Left renal pelvis (tissue), 4 donors: ENCODE results near the gene DNA2. TPM values are rescaled to one million over a fixed set of nuclear protein-coding genes. Genes with fewer than 3 reads are reported as not detected.

Experiments
- DNase-seq, 4 donors: peaks; one replicate each; pipeline ENCODE4 v3.0.0-alpha.2; 2013; ENCODE audit warnings: low read depth in 4 of 4, low spot score in 3 of 4
- polyA plus RNA-seq, 4 donors: library from polyadenylated mRNA; unstranded; fragments of 120-200 nt; gene quantifications; one replicate each; pipeline ENCODE4 v1.2.1, GENCODE V29; 2013; ENCODE audit not compliant: insufficient read length in 4 of 4

DNA2 gene
- polyA plus RNA-seq, 4 donors, result 6.8 to 13.3 (median 13.1) TPM

GRCh38 chr10:68364101-68364886 lies 107.5 kb downstream of the DNA2 start:
- no peak for DNase-seq

Other genes with a start within 250 kb of the DNA2 start
- 1 to 10 TPM; 1.2 to 1.7 (median 1.6) TPM for gene ATOH7, start 239.9 kb downstream of the DNA2 start, polyA plus RNA-seq
- 100 to 1,000 TPM; 289 to 409 (median 372) TPM for gene HNRNPH3, start 139.9 kb downstream of the DNA2 start, polyA plus RNA-seq
- 10 to 100 TPM; 11.0 to 98.1 (median 69.1) TPM for gene PBLD, start 139.0 kb downstream of the DNA2 start, polyA plus RNA-seq
- gene RUFY2, start 64.7 kb downstream of the DNA2 start, polyA plus RNA-seq, result 10 to 100 TPM; 27.1 to 37.3 (median 30.4) TPM
- 10 to 100 TPM; 15.1 to 20.9 (median 17.9) TPM for gene SLC25A16, start 55.5 kb upstream of the DNA2 start, polyA plus RNA-seq
- 10 to 100 TPM in 3 of 4 donors, 1 to 10 TPM in 1; 9.5 to 15.1 (median 11.7) TPM for gene TET1, start 88.4 kb upstream of the DNA2 start, polyA plus RNA-seq
- 100 to 1,000 TPM in 3 of 4 donors, 10 to 100 TPM in 1; 98.3 to 199 (median 188) TPM for gene CCAR1, start 249.3 kb upstream of the DNA2 start, polyA plus RNA-seq